Keratinocyte (primary cell): ENCODE results near the gene TBL1XR1. TPM values are rescaled to one million over a fixed set of nuclear protein-coding genes. Genes with fewer than 3 reads are reported as not detected.
A peak's percentile ranks its signal among the peaks of the same experiment; 100 is the strongest.

Experiments used
- DNase-seq: peaks from one replicate; pipeline ENCODE4 v3.0.0-alpha.2; 2011; ENCODE audit warnings: low read depth, missing footprints, low spot score
- FAIRE-seq: peaks from 2 replicates; lab custom pipeline; 2011; peaks lifted over from hg19 to GRCh38; lab: Jason Lieb, UNC
- H2AFZ ChIP-seq: 2 replicates; pipeline ENCODE4 v1.6.0; 2012; ENCODE audit warnings: low read length, control low read depth, inconsistent platforms; ENCODE audit not compliant: control insufficient read depth
- H3K27ac ChIP-seq: 2 replicates; pipeline ENCODE4 v1.5.1; 2011; ENCODE audit warnings: low read length; ENCODE audit not compliant: control insufficient read depth, insufficient read depth
- H3K27me3 ChIP-seq: 3 replicates; pipeline ENCODE4 v1.6.0; 2011; ENCODE audit warnings: low read length; ENCODE audit not compliant: control insufficient read depth, insufficient read depth; ENCODE audit errors: extremely low read depth
- H3K36me3 ChIP-seq, 2 experiments: 2 replicates in 1 of 2; 3 replicates in 1 of 2; pipeline ENCODE4 v1.5.1; 2011; ENCODE audit warnings: low read length in 2 of 2, mild to moderate bottlenecking in 1 of 2; ENCODE audit not compliant: control insufficient read depth in 2 of 2, insufficient read depth in 2 of 2; ENCODE audit errors: extremely low read depth in 1 of 2
- H3K4me1 ChIP-seq: 3 replicates; pipeline ENCODE4 v1.5.1; 2011; ENCODE audit warnings: low read length; ENCODE audit not compliant: control insufficient read depth, insufficient read depth; ENCODE audit errors: extremely low read depth
- H3K4me2 ChIP-seq: 3 replicates; pipeline ENCODE4 v1.6.0; 2011; ENCODE audit warnings: low read depth, low read length; ENCODE audit not compliant: control insufficient read depth, insufficient read depth; ENCODE audit errors: extremely low read depth
- H3K4me3 ChIP-seq, 3 experiments: fragments of 200-600 bp in 1 of 3; sonication (generic) in 1 of 3; 2 replicates in 2 of 3; 3 replicates in 1 of 3; pipeline ENCODE4 v1.5.1; 2011 to 2016; ENCODE audit warnings: low read length in 3 of 3, mild to moderate bottlenecking in 3 of 3, control low read depth in 2 of 3, inconsistent platforms in 1 of 3, low read depth in 1 of 3, mixed read lengths in 1 of 3, mixed run types in 1 of 3, moderate library complexity in 1 of 3; ENCODE audit not compliant: control insufficient read depth in 2 of 3, insufficient read depth in 2 of 3; ENCODE audit errors: extremely low read depth in 1 of 3
- H3K79me2 ChIP-seq: 2 replicates; pipeline ENCODE4 v1.6.0; 2012; ENCODE audit warnings: low read length; ENCODE audit not compliant: control insufficient read depth, insufficient read depth
- H3K9ac ChIP-seq: 3 replicates; pipeline ENCODE4 v1.6.0; 2011; ENCODE audit warnings: low read length; ENCODE audit not compliant: control insufficient read depth, insufficient read depth; ENCODE audit errors: extremely low read depth
- H3K9me1 ChIP-seq: 3 replicates; pipeline ENCODE4 v1.6.0; 2011; ENCODE audit warnings: low read length; ENCODE audit not compliant: control insufficient read depth, insufficient read depth; ENCODE audit errors: extremely low read depth
- H3K9me3 ChIP-seq: 2 replicates; pipeline ENCODE4 v1.5.1; 2012; ENCODE audit warnings: low read depth, low read length; ENCODE audit not compliant: control insufficient read depth
- H4K20me1 ChIP-seq: 3 replicates; pipeline ENCODE4 v1.6.0; 2011; ENCODE audit warnings: low read length; ENCODE audit not compliant: control insufficient read depth, insufficient read depth; ENCODE audit errors: extremely low read depth
- CTCF ChIP-seq, 3 experiments: IDR thresholded peaks in 1 of 3; conservative IDR thresholded peaks in 1 of 3; optimal IDR thresholded peaks in 1 of 3; 2 replicates in 2 of 3; 3 replicates in 1 of 3; pipeline versions ENCODE3 to v1.5.1; 2011; ENCODE audit warnings: low read length in 3 of 3, mild to moderate bottlenecking in 3 of 3, moderate library complexity in 2 of 3, control low read depth in 1 of 3, inconsistent platforms in 1 of 3; ENCODE audit not compliant: insufficient read depth in 2 of 3; ENCODE audit errors: extremely low read depth in 1 of 3
- EZH2 ChIP-seq: IDR thresholded peaks from one replicate; pipeline ENCODE4 v1.6.1; 2012; ENCODE audit warnings: inconsistent platforms, mild to moderate bottlenecking, low read length, moderate library complexity
- dilution Hi-C: fragments of 300-500 bp; cut with MboI; formaldehyde crosslinking; loops from one replicate; pipeline ENCODE4 v1.7.0; 2020; ENCODE audit warnings: low sequenced_read_pairs; ENCODE audit not compliant: extremely low pct_ligation_motif_present
- polyA plus RNA-seq, 5 experiments: library from polyadenylated mRNA; depleted of rRNA in 3 of 5; stranded (reverse) in 3 of 5; stranded (forward) in 1 of 5; unstranded in 1 of 5; fragments of >200 nt; gene quantifications; 1 replicate in 1 of 5; 2 replicates in 3 of 5; 3 replicates in 1 of 5; pipeline versions ENCODE4 v1.2.1 to v1.2.3, GENCODE V29; 2011 to 2012; ENCODE audit warnings: missing spikeins in 2 of 5, low read depth in 1 of 5, low replicate concordance in 1 of 5

TBL1XR1 gene
- polyA plus RNA-seq, 1 donor (not counting 4 experiments of a cell fraction or from before 2014, with no cell fraction given) = 169 TPM

GRCh38 chr3:177180506-177180905, 16.8 kb downstream of the TBL1XR1 start:
- Histone ChIP-seq H3K27me3 (no peaks in the 10 kb centered on the region), H3K4me1 (peaks cover 55% of the 10 kb centered on the region), H2AFZ (no peak overlapping the region), H3K9ac (no peak overlapping the region), H3K36me3 (peaks cover 0 to 2% of the 10 kb centered on the region in 2 experiments), H3K9me1 (no peaks in the 10 kb centered on the region), H3K9me3 (no peaks in the 10 kb centered on the region), H3K4me3 (no peak overlapping the region), H3K27ac (no peak overlapping the region), H3K4me2 (no peak overlapping the region), H4K20me1 (peaks cover 12% of the 10 kb centered on the region), H3K79me2 (peaks cover 94% of the 10 kb centered on the region)
- DNase-seq (no peak), FAIRE-seq (no peak)
- dilution Hi-C loops = no loop called here
- TF ChIP-seq CTCF (optimal IDR thresholded peaks at IDR 0.05 in 1 of 3, IDR thresholded peaks at IDR 0.05 in 1 of 3, conservative IDR thresholded peaks at IDR 0.05 in 1 of 3; ENCODE audit: extremely low read depth in 1 of 3, insufficient read depth in 2 of 3, low read length in 3 of 3) (no peak), EZH2 (no peak)

GRCh38 chr3:177179281-177180067, 17.8 kb downstream of the TBL1XR1 start:
- FAIRE-seq (peak; percentile 76), DNase-seq (no peak)
- dilution Hi-C loops = no loop called here
- peak overlapping the region; percentile 95 for H3K27ac ChIP-seq
- H3K4me1 ChIP-seq = peaks cover 52% of the 10 kb centered on the region
- peaks cover 8% of the 10 kb centered on the region for H4K20me1 ChIP-seq
- peak overlapping the region in 2 of 3 experiments; percentile 14 to 16 for H3K4me3 ChIP-seq
- no peak overlapping the region for H2AFZ ChIP-seq
- H3K27me3 ChIP-seq = no peaks in the 10 kb centered on the region
- no peaks in the 10 kb centered on the region for H3K9me1 ChIP-seq
- H3K9ac ChIP-seq = peak overlapping the region; percentile 47
- peak overlapping the region; percentile 72 for H3K4me2 ChIP-seq
- peaks cover 0 to 2% of the 10 kb centered on the region in 2 experiments for H3K36me3 ChIP-seq
- TF ChIP-seq CTCF (optimal IDR thresholded peaks at IDR 0.05 in 1 of 3, IDR thresholded peaks at IDR 0.05 in 1 of 3, conservative IDR thresholded peaks at IDR 0.05 in 1 of 3; ENCODE audit: extremely low read depth in 1 of 3, insufficient read depth in 2 of 3, low read length in 3 of 3) (no peak), EZH2 (no peak)
- no peaks in the 10 kb centered on the region for H3K9me3 ChIP-seq
- H3K79me2 ChIP-seq = peaks cover 94% of the 10 kb centered on the region
